Colonic mucosa (tissue), 4 donors: ENCODE measurements around the gene NXNL1. TPM values are rescaled to one million over a fixed set of nuclear protein-coding genes. Genes with fewer than 3 reads are reported as not detected.
A peak's percentile ranks its signal among the peaks of the same experiment; 100 is the strongest.

Experiments
- DNase-seq: peaks from one replicate; pipeline ENCODE4 v3.0.0-alpha.2; 2020
- H3K27ac ChIP-seq: fragments of 200-600 bp; one replicate; pipeline ENCODE4 v1.8.0; 2021
- H3K27me3 ChIP-seq: fragments of 200-600 bp; one replicate; pipeline ENCODE4 v1.8.0; 2021
- H3K36me3 ChIP-seq: fragments of 200-600 bp; one replicate; pipeline ENCODE4 v1.8.0; 2021
- H3K4me1 ChIP-seq: fragments of 200-600 bp; one replicate; pipeline ENCODE4 v1.8.0; 2021; ENCODE audit warnings: mild to moderate bottlenecking
- H3K4me3 ChIP-seq: fragments of 200-600 bp; one replicate; pipeline ENCODE4 v1.8.0; 2021
- H3K9ac ChIP-seq, 2 donors: one replicate each; pipeline ENCODE4 v1.7.0; 2013; ENCODE audit warnings: control low read depth in 2 of 2, low read depth in 2 of 2, low read length in 2 of 2
- H3K9me3 ChIP-seq: fragments of 200-600 bp; one replicate; pipeline ENCODE4 v1.8.0; 2021
- CTCF ChIP-seq: fragments of 200-600 bp; IDR thresholded peaks from one replicate; pipeline ENCODE4 v1.8.0; 2022; ENCODE audit warnings: antibody characterized with exemption, mild to moderate bottlenecking
- intact Hi-C: fragments of 100-400 bp; cut with DNase I; formaldehyde crosslinking; loops from one replicate; pipeline ENCODE4 v1.14.1; 2022
- total RNA-seq, 2 donors: library from RNA; stranded (reverse); fragmentation: NEBNext Ultra II Directional in 1 of 2; extraction: Animal tissue kit (Norgen Biotek cat#: 25700) in 1 of 2; gene quantifications; one replicate each; pipeline ENCODE4 v1.2.1, GENCODE V29; 2021
- donor health status: healthy.
- donor health status: DM: no; HTN: no; CAD: no.
- donor health status: DM: no; HTN: no; CAD: no.

NXNL1 gene
- total RNA-seq, 2 donors from 2014 or later: not detected

DNA sequence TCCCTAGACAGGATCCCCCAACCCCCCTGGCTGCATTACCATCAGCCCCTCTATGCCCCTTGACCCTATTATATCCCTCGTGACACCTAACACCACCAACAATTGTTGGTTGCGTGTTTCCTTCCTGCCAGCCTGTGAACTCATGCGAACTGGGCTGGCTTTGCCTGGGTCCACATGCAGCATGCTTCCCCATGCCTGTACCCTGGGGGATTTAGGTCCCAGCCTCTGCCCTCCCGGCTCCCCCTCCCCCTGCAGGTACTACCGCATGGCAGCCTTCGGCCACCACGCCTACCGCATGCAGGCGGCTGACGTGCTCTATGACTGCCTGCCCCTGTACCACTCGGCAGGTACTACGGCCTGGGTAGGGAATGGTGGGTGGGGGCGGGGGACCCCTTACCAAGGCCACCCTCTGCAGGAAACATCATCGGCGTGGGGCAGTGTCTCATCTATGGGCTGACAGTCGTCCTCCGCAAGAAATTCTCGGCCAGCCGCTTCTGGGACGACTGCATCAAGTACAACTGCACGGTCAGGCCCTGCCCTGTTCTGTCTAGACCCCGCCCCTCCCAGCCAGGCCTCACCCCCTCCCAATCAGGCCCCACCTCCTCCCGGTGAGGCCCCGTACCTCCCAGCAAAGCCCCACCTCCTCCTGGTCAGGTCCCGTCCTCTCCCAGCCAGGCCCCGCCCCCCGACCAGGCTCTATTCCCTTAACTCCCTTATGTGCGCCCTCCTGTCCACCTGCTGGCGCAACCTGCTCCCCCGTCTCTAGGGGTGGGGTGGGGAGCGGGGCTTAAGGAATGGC lies 28.1 kb upstream of the NXNL1 start:
- H3K9me3 ChIP-seq: no peaks in the 10 kb centered on the region
- H3K4me3 ChIP-seq: peak overlapping the region; percentile 26
- TF ChIP-seq CTCF: no peak
- peak overlapping the region; percentile 40 to 63 for H3K9ac ChIP-seq
- intact Hi-C loops: no loop called here
- no peaks in the 10 kb centered on the region for H3K36me3 ChIP-seq
- DNase-seq: peak; percentile 94
- peaks cover 4% of the 10 kb centered on the region for H3K4me1 ChIP-seq
- no peak overlapping the region for H3K27ac ChIP-seq
- H3K27me3 ChIP-seq: no peaks in the 10 kb centered on the region

- DNase-seq: no peak
Measured at GRCh38 chr19:17487284-17488121, 26.8 kb upstream of the NXNL1 start.

GRCh38 chr19:17486545-17487240 lies 26.0 kb upstream of the NXNL1 start:
- TF ChIP-seq CTCF: no peak
- Histone ChIP-seq H3K4me1 (peaks cover 4% of the 10 kb centered on the region), H3K27me3 (no peaks in the 10 kb centered on the region), H3K9ac (no peak overlapping the region), H3K27ac (no peak overlapping the region), H3K4me3 (no peak overlapping the region), H3K36me3 (no peaks in the 10 kb centered on the region), H3K9me3 (no peaks in the 10 kb centered on the region)
- no peak for DNase-seq
- intact Hi-C loops: no loop called here

More at GRCh38 chr19:17487284-17488121, 26.8 kb upstream of the NXNL1 start:
- H3K9me3 ChIP-seq: no peaks in the 10 kb centered on the region
- H3K9ac ChIP-seq: no peak overlapping the region
- no peak overlapping the region for H3K4me3 ChIP-seq
- no peaks in the 10 kb centered on the region for H3K27me3 ChIP-seq
- peaks cover 4% of the 10 kb centered on the region for H3K4me1 ChIP-seq
- intact Hi-C loops: no loop called here
- H3K36me3 ChIP-seq: no peaks in the 10 kb centered on the region
- no peak overlapping the region for H3K27ac ChIP-seq
- TF ChIP-seq CTCF: no peak

DNA sequence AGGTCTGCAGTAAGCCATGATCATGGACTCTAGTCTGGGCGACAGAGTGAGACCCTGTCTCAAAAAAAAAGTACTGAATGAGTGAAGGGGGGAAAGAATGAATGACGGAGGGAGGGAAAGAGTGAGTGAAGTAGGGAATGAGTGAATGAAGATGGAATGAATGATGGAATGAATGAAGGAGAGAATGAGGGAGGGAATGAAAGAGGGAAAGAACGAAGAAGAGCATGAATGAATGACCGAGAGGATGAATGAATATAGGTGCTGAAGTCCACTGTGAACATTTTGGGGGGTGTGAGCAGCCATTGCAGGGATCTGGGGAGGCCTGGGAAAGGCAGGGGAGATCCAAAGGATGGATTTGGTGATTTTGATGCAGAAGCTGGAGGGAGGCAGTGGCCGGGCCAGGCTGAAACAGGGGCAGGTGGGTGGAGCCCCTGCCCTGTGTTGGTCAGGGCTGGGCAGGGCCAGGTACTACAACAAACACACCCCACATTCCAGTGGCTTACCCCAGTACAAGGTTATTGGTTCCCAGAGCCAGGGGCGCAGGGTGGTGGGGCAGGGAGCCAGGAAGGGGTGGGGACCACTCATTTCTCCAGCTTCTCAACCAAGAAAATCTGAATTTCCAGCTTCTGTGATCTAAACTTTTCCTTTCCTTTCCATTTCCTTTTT lies 23.9 kb upstream of the NXNL1 start:
- Histone ChIP-seq H3K27ac (no peak overlapping the region), H3K4me1 (peaks cover 4% of the 10 kb centered on the region), H3K9ac (no peak overlapping the region), H3K36me3 (no peaks in the 10 kb centered on the region), H3K27me3 (no peaks in the 10 kb centered on the region), H3K4me3 (no peak overlapping the region), H3K9me3 (no peaks in the 10 kb centered on the region)
- intact Hi-C loops: no loop called here
- DNase-seq: no peak
- TF ChIP-seq CTCF: no peak

DNA sequence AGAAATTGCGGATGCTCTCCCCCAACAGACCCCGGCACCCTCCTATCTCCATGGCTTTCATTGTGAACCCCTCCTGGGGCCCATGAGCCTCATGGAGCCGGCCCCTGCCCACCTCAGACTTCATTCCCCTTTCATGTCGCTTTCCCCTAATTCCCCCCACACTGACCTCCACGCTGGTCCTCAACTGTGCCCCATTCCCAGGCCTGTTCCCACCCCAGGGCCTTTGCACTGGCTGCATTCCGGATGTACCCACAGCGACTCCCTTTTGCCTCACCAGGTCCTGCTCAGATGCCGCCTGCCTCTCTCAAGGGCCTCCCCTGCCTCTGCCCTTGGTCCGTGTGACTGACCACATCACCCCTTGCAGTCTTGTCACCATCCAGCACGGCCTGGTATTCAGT lies 22.9 kb upstream of the NXNL1 start:
- H3K4me3 ChIP-seq: no peak overlapping the region
- no peak for TF ChIP-seq CTCF
- no peak overlapping the region for H3K27ac ChIP-seq
- H3K27me3 ChIP-seq: no peaks in the 10 kb centered on the region
- no peak for DNase-seq
- H3K9ac ChIP-seq: no peak overlapping the region
- H3K36me3 ChIP-seq: no peaks in the 10 kb centered on the region
- H3K4me1 ChIP-seq: peaks cover 3% of the 10 kb centered on the region
- no peaks in the 10 kb centered on the region for H3K9me3 ChIP-seq
- intact Hi-C loops: no loop called here
